Measurements from ENCODE around the gene PCSK7. TPM values are rescaled to one million over a fixed set of nuclear protein-coding genes. Genes with fewer than 3 reads are reported as not detected.

Gene PCSK7, protein sequence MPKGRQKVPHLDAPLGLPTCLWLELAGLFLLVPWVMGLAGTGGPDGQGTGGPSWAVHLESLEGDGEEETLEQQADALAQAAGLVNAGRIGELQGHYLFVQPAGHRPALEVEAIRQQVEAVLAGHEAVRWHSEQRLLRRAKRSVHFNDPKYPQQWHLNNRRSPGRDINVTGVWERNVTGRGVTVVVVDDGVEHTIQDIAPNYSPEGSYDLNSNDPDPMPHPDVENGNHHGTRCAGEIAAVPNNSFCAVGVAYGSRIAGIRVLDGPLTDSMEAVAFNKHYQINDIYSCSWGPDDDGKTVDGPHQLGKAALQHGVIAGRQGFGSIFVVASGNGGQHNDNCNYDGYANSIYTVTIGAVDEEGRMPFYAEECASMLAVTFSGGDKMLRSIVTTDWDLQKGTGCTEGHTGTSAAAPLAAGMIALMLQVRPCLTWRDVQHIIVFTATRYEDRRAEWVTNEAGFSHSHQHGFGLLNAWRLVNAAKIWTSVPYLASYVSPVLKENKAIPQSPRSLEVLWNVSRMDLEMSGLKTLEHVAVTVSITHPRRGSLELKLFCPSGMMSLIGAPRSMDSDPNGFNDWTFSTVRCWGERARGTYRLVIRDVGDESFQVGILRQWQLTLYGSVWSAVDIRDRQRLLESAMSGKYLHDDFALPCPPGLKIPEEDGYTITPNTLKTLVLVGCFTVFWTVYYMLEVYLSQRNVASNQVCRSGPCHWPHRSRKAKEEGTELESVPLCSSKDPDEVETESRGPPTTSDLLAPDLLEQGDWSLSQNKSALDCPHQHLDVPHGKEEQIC
- total RNA-seq = 69.6 and 80.4 TPM in 2 replicates

DNA sequence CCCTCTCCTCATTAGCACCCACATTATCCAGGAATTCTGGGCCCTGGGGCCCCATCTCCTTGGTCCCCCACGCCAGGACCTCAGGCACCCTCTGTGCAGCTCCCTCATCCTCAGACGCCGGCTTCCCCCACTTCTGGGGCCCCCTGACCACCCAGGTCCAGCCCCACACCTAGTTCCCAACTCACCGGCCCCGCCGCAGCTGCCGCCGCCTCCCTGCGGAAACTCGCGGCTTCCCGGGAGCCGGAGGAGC is at the start of gene PCSK7:
Gene PCSK7 (minus strand): TSS at position 232 of the 250 bp plus-strand sequence. CDS start 2,229 bp downstream, outside the sequence.

DNA sequence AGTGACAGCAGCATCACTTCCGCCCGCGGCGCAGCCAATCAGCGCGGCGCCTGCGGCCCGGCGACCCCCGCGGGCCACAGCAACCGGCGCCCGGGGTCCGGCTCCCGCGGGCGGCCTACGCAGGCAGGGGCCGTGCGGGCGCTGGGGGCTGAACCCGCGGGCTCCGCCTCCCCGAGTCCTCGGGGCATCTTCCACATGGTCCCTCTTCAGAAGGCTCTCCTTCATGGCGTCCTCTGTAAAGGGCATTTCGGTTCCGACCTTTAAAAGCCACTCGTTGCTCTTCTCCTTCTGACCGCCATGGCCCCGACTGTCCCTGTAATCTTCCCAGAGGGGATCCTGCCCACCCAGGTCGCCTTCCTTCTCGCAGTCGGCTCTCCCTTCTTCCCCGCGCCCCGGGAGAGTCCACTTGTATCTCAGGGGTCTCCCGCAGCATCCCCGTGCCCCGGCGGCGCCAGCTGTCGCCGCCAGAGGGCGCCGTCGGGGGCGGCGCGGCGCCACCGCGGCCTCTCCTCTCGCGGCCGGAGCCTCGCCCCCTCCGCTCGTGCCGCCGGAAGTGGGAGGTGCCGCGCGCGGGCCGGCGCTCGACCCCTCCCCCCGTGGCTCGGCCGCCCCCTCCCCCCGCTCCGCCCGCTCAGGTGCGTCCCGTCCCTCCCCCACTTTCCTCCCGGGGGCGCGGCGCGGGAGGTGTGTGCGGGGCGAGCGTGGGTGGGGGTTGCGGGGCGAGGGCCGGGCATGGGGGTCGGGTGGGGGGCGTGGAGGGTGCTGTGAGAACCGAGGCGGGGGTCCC is 412 bp upstream of the PCSK7 start, which contains the start of gene RNF214:
Gene RNF214 (plus strand): TSS at position 580 of the 787 bp plus-strand sequence. CDS start 1,602 bp downstream, outside the sequence.

DNA sequence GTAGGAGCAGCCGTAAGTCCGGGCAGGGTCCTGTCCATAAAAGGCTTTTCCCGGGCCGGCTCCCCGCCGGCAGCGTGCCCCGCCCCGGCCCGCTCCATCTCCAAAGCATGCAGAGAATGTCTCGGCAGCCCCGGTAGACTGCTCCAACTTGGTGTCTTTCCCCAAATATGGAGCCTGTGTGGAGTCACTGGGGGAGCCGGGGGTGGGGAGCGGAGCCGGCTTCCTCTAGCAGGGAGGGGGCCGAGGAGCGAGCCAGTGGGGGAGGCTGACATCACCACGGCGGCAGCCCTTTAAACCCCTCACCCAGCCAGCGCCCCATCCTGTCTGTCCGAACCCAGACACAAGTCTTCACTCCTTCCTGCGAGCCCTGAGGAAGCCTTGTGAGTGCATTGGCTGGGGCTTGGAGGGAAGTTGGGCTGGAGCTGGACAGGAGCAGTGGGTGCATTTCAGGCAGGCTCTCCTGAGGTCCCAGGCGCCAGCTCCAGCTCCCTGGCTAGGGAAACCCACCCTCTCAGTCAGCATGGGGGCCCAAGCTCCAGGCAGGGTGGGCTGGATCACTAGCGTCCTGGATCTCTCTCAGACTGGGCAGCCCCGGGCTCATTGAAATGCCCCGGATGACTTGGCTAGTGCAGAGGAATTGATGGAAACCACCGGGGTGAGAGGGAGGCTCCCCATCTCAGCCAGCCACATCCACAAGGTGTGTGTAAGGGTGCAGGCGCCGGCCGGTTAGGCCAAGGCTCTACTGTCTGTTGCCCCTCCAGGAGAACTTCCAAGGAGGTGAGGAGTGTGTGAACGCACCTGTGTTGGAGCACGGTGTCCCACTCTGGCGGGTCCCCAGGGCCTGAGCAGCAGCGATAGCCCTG is 32.6 kb downstream of the PCSK7 start, which contains the start of gene TAGLN:
Gene TAGLN (plus strand): TSS at position 318 of the 863 bp plus-strand sequence. CDS start 3,644 bp downstream, outside the sequence.

DNA sequence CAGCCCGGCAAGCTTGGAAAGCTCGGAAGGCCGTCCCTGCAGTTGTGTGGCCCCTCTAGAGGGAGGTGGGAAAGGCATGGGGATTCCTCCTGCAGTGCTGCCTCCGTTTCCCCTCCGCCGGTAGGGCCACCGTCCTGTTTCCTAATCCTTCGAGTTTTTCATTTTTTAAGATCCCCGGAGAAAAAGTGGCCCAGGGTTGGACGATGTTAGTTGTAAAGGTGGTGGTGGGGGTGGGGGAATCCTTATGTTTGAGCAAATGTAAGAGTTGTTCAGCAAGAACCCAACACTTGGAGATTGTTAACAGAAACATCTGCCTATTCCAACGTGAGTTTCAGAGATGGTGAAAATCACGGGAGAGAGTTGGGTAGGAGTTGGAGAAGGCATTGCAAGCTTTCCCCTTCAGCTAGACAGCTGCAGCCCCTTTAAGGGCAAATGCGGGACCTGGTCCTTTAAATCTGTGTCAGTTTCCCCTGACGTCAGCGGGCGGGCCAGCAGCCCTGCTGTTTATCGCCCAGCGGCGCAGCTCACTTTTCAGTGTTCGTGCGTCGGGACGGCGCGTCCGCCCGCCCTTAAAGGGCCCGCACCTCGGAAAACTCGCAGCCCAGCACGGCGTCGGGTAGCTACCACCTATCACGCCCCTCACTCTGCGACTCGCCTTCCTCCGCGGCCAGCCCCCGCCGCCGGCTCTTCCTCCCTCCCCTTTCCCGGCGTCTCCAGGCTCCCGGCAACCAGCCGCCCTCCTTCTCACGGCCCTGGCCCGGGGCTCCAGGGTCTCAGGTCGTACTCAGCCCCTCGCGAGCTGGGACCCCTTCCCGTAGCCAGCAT is 53.5 kb downstream of the PCSK7 start, which contains the start of gene SIDT2:
Gene SIDT2 (plus strand): TSS at position 534 of the 825 bp plus-strand sequence. CDS start 521 bp downstream, outside the sequence.

Other genes starting within 250 kb of the PCSK7 start
- 16.3 and 19.1 TPM in 2 replicates for gene SIK3, start 133.6 kb downstream of the PCSK7 start, total RNA-seq
- 164 and 193 TPM in 2 replicates for gene PAFAH1B2, start 87.8 kb downstream of the PCSK7 start, total RNA-seq
- gene SIDT2, start 53.3 kb downstream of the PCSK7 start, total RNA-seq = 10.4 and 13.9 TPM in 2 replicates
- 415 and 1,612 TPM in 2 replicates for gene TAGLN, start 32.7 kb downstream of the PCSK7 start, total RNA-seq
- gene RNF214, start 598 bp upstream of the PCSK7 start, total RNA-seq = 10.2 and 13.6 TPM in 2 replicates
- 2.0 and 3.2 TPM in 2 replicates for gene BACE1-AS, start 59.3 kb upstream of the PCSK7 start, total RNA-seq
- 20.9 and 23.5 TPM in 2 replicates for gene BACE1, start 84.2 kb upstream of the PCSK7 start, total RNA-seq
- gene CEP164, start 95.8 kb upstream of the PCSK7 start, total RNA-seq = 42.6 and 48.1 TPM in 2 replicates